Loucy (cell line): ENCODE data around the gene CTNNBIP1.

Experiments used
- EZH2phosphoT487 ChIP-seq: fragments of 200-600 bp; IDR thresholded peaks from 2 replicates; pipeline ENCODE4 v1.6.1; 2018; ENCODE audit warnings: antibody characterized with exemption, mild to moderate bottlenecking, moderate library complexity, borderline replicate concordance
- TF ChIP-seq, protein P1 (sequence below): fragments of 200-600 bp; sonication (generic); conservative IDR thresholded peaks from 2 replicates; pipeline ENCODE4 v1.5.1; 2014; ENCODE audit warnings: mild to moderate bottlenecking, antibody characterized with exemption, low read length

DNA sequence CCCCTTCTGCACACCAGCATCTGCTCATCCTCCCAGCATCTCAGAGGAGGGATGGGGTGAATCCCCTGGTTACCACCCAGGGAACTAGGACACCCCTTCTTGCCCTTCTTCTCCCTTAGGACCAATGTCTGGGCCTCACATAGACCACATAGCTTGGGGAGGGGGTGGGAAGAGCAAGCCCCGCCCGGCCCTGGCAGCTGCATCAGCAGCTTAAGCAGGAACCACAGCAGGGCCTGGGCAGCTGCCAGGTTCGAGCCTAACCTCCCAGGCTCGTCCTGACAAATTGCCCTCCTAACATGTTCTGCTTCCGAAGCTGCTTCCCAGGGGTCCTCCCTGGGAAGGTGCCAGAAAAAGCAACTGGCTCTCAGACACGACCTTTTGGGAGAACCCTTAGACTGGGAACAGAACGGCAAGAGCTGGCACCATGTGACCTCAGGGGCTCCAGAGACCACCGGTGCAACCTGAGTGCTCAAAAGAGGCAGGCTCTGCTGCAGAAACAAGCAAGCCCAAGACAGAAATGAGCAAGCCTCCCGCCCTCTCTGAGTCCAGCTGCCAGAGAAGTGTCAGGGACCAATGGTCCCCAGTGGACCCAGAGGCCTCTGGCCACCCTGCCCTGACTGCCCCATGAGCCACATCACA, 67.9 kb downstream of the CTNNBIP1 start:
- TF ChIP-seq, protein P1, sequence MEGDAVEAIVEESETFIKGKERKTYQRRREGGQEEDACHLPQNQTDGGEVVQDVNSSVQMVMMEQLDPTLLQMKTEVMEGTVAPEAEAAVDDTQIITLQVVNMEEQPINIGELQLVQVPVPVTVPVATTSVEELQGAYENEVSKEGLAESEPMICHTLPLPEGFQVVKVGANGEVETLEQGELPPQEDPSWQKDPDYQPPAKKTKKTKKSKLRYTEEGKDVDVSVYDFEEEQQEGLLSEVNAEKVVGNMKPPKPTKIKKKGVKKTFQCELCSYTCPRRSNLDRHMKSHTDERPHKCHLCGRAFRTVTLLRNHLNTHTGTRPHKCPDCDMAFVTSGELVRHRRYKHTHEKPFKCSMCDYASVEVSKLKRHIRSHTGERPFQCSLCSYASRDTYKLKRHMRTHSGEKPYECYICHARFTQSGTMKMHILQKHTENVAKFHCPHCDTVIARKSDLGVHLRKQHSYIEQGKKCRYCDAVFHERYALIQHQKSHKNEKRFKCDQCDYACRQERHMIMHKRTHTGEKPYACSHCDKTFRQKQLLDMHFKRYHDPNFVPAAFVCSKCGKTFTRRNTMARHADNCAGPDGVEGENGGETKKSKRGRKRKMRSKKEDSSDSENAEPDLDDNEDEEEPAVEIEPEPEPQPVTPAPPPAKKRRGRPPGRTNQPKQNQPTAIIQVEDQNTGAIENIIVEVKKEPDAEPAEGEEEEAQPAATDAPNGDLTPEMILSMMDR, result no peak
- TF ChIP-seq EZH2phosphoT487, result no peak
